GM19035 (cell line): Measurements from ENCODE around the gene SLC12A3.
A peak's percentile ranks its signal among the peaks of the same experiment; 100 is the strongest.
"Not testable (repeated sequence)": the region's sequence is repeated elsewhere in the genome, so short reads cannot be mapped to it uniquely, and the experiment has no call there.

Experiments
- ATAC-seq: cut with Tn5 transposase; IDR thresholded peaks from one replicate; pipeline ENCODE4 v1.9.1; 2021; ENCODE audit not compliant: unreplicated experiment

The SLC12A3 gene

DNA sequence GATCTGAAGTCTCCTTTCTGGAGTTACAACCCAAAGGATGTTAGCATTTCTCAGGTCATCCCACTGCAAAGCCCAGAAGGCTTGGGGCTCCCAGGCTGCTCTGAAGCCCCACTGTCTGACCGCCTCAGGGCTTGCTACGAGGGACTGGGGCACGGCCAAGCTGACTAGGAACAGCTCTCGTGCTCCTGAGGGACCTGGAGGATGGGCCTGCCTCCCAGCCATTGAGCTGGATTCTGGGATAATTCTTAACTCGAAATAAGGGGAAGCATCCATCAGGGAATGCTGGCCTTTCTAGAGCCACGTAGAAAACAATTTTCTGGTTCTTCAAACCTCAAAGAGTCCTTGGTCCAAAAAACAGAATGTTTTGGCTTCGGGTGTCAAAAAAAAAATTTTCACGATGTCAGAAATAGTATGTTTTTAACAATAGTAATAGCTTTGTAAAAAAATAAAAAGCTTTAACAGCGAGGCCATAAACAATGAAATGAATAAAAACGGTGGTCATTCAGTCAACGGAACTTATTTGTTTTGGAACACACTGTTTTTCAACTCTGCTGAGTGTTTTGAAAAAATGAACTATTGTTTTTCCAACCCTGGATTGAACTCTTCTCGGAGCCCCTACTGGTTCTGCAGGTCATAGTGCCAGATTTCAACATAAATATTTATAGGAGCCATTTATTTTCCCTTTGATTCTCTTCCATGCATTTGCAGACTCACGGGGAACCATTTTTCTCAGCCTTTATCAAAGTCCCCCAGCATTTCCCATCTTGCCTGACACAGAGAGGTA, 50.5 kb downstream of the SLC12A3 start:
- ATAC-seq, result no peak

DNA sequence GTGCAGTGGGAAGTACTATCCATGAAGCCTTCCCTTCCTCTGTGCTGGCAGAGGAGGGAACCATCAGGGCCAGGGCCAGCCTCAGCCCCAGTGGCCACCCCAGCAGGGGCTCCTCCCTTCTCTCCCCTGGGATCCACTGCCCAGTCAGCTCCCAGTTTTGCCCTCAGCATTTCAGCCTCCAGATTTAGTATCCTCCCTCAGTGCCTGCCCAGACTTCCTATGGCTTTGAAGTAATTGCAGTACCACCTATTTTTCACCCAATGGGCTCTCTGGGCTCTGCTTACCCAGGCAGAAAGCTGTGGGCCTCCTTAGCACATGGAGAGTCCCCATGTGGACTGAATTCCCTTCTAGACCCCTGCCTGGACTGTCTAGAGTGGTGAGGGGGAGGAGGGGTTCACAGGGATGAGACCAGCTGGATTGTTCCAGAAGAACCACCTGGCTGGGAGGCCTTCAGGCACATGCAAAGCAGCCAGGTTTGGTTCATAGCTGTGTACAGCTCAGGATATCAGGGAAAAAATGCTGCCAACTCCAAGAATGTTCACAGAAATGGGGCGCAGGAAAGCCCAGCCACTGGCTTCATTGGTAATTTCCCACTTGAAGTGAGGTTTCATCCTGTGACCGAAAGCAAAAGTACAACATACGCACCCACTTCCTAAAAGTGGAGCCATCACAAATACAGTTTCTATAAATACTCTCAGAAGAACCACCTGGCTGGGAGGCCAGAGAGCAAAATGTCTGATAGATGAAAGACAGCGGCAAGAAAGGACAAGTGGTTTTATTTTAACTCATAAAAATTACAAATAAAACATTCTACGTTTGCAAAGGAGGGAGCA, 51.8 kb downstream of the SLC12A3 start:
- ATAC-seq, result peak; percentile 69

DNA sequence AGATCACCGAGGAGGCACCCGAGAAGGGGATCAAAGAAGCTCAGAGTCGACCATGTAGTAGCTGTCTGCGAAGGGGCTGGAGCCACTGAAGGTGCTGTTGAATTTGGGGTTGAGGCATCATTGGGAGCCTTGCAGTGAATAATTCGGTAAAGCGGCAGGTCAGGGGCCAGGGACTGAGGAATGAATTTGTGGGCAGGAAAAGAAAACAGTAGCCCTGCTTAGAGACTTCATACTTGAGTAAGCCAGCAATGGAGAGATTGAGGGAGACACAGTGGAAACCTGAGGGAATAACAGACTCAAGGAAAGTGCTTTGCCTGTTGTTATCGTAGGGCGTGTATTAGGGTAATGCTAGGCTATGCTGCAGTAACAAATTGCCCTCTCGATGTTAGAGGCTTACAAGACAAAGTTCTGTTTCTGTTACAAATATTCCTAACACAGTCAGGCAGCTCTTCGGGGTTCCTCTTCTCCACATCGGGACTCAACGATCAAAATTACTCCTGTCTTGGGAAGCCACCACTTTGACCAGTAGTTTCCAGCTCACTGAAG, 53.5 kb downstream of the SLC12A3 start:
- no peak for ATAC-seq

DNA sequence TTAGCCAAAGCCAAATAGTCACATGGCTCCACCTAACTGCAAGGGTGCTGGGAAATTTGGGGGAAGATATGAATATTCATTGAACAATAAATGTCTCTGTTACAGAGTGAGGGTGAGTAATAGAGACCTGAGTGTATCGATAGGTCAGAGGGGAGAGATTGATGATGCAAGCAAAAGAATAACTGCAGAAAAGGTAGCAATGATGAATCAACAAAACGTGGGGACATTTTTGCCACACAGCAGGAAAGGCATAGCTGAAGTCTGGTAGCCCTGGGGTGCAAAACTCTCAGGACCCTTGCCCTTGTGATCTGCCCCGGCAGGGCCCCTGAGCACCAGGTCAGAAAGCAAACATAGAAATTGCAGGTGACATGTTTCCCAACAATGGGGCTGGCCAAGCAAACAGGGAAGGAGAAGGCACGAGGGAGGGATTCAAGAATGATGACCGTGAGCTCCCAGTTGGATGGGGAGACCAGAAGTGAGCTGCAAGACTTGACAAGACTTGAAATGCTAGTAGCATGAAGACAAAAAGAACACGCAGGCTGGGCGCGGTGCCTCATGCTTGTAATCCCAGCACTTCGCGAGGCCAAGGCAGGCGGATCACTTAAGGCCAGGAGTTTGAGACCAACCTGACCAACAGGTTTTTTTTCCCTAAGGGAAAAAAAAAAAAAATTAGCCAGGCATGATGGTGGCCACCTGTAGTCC, 54.2 kb downstream of the SLC12A3 start:
- ATAC-seq, result no peak

DNA sequence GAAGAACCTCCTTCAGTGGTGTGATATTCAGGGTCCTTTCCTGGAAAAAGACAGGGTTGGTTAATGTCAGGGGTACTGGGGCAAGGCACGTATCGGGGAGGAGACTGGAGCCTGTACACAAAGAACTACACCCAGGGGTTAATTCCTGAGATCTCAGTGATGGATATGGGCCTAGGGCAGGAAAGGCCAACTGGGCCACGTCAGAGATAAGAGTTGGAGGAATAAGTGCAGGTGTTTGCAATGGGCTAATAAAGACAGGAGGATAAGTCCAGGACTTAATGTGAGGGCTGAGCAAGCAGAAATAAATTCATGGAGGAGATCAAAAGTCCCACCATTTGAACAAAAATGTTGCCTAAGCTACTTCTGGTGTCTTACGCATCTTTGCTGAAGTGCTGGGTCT, 56.6 kb downstream of the SLC12A3 start:
- ATAC-seq, result no peak

DNA sequence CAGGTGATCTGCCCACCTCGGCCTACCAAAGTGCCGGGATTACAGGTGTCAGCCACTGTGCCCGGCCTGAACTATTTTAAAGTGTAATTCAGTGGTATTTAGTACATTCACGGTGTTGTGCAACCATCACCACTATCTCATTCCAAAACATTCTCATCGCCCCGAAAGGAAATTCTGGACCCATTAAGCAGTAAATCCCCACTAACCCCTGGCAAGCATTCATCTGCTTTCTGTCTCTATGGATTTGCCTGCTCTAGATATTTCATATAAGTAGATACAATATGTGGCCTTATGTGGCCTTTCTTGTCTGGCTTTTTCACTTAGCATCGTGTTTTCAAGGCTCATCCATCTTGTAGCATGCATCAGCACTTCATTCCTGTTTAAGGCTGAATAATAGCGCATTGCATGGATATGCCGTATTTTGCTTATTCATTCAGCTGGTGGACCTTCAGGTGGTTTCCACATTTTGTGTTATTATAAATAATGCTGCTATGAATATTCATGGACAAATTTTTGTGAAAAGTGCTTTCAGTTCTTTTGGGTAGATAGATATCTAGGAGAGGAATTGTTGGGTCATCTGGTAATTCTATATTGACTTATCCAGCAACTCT, 58.6 kb downstream of the SLC12A3 start:
- no peak for ATAC-seq

DNA sequence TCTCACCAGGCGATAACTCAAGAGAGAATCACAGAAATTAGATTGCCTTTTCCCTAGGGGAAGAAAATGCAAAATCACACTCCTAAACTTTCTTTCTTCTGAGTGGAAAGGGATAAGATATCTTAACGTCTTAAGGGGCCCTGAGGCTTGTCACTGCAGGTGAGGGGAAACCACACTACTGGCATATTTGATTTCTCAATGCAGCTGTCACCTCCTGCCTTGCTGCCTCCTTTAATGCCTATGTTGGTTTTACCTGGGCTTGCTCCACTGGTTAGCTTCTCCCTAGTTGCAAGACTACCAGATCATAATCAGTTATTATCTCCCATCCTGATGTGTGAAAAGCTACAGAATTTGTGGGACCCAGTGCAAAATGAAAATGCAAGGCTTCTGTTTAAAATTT, 62.5 kb downstream of the SLC12A3 start:
- ATAC-seq, result no peak

DNA sequence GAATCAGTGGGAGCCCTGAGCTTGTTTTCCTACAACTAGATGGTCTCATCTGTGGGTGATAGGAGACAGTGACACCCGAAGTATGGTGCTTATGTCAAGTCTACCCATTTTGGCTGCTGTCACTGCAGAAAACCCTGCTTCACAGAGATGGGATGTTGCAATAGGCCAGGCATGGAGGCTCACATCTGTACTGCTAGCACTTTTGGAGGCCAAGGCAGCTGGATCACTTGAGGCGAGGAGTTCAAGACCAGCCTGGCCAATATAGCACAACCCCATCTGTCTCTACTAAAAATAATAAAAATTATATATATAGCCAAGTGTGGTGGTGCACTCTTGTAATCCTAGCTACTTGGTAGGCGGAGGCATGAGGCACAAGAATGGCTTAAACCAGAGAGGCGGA, 64.6 kb downstream of the SLC12A3 start:
- no peak for ATAC-seq

DNA sequence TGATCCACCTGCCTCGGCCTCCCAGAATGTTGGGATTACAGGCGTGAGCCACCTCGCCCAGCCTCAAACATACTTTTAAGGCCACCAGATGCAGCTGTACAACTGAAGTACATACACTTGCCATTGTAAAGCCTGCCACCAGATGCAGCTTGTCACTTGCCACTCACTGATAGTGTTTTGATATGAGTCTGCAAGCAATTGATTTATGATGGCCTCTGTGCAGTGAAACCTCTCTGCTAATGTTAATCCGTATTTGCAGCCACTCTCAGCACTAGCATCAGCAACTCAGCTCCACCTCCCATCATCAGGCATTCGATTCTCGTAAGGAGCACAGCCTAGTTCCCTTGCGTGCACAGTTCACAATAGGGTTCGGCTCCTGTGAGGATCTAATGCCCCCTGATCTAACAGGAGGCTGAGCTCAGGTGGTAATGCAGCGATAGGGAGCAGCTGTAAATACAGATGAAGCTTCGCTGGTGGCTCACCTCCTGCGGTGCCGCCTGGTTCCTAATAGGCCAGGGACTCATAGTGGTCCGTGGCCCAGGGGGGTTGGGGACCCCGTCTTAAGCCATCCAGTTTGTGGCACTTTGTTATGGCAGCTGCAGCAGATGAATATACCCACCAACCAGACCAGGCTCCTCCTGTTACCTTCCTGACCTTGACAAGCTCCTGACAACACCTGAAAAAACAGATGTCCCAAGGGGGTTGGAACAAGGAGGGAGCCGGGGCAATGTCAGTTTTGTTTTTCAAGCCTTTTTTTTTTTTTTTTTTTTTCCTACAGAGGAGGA, 65.7 kb downstream of the SLC12A3 start:
- no peak for ATAC-seq

DNA sequence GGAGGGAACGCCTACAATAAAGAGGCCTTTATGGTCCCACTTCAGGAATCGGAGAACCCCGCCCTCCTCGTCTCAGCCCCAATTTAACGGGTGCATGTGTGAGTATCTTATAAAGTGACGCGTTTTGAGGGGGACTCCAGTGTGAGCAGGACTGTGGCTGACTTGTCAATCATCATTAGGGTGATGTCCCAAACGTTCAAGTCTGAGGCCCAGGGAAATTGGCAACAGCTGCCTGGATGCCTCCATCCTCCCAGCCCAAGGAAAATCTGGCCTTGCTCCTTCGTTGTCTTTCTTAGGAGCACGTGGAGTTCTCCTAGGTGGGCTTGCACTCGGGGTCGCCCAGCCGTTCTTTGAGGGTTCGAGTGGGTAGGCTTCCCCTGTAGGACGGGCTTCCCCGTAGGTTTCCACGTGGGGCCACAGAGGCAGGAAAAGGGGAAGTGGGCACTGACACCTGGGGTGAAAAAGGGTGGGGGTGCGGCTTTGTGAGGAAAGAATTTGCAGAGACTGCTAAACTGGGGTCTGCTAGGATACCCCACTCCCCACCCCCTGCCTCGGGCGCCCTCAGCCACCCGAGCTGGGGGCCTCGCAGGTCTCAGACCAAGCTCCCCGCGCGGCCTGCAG, 66.4 kb downstream of the SLC12A3 start:
- ATAC-seq, result peak; percentile 49

DNA sequence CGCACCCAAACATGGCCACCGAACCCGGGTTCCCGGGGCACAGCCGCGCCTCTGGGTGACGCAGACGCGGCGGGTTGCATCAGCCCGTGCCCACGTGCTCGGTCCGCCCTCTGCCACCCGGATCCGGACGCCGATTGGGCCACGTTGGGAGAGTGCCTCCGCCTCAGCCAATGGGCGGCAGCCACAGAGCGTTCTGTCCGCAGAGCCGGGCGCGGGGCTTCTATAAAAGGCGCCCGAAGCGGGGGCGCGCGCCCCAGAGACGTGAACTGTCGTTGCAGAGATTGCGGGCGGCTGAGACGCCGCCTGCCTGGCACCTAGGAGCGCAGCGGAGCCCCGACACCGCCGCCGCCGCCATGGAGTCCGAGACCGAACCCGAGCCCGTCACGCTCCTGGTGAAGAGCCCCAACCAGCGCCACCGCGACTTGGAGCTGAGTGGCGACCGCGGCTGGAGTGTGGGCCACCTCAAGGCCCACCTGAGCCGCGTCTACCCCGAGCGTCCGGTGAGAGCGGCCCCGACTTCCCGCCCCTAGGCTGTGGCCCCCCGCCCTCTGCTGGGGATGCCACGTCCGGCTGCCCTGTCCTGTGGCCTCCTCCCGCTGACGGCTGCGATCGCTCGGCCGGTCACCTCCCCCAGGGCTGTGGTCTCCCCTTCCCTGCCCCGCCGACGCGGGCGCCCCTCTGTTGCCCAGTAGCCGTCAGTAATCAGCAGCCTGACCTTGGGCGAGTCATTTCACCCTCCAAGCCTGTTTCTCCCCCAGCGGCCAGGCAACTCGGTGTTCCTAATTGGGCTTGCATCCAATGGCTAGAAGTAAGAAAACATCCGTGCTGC, 67.1 kb downstream of the SLC12A3 start, which contains the start of gene HERPUD1:
Gene HERPUD1 (plus strand): TSS at position 251 of the 829 bp plus-strand sequence. CDS start 103 bp downstream, at position 354.
- peak; percentile 87 for ATAC-seq

DNA sequence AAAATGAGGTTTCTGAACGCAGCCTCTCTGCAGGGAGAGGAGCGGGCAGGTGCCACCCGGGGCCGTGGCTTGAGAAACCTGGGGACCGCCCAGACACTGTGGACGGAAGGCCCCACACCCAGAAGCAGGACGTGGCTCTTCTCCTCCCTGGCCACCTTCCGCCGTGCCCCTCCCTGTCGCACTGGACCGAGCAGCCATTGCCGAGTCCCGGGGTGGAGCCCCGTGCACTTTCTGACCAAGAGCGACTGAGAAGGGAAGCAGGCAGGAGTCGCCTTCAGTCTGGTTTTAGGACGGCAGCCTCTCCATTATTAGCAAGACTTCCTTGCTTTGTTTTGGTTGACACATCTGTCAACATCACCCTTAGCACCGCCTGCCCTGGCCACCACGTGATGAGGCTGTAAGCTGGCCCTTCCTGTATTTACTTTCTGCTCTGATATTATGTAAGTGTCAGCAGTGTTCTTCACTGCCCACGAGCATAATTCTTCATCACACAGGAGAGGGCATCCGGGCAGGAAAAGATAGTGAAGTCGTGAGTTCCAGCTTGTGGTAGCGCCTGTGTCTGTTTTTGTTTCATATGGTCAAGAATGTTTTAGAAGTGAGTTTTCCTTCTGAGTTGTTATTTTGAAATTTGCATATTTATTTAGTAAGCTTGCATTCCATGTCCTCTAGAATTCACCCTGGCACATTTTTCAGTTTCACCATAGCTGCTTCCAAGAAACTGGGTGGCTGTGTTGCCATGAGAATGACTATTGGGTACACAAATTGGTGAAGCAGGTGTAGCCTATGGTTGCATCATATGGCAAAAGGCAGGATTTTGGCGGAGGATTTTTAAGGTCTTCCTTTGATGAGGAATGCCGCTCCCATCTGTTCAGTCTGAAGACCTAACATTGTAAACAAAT, 68.0 kb downstream of the SLC12A3 start:
- no peak for ATAC-seq

DNA sequence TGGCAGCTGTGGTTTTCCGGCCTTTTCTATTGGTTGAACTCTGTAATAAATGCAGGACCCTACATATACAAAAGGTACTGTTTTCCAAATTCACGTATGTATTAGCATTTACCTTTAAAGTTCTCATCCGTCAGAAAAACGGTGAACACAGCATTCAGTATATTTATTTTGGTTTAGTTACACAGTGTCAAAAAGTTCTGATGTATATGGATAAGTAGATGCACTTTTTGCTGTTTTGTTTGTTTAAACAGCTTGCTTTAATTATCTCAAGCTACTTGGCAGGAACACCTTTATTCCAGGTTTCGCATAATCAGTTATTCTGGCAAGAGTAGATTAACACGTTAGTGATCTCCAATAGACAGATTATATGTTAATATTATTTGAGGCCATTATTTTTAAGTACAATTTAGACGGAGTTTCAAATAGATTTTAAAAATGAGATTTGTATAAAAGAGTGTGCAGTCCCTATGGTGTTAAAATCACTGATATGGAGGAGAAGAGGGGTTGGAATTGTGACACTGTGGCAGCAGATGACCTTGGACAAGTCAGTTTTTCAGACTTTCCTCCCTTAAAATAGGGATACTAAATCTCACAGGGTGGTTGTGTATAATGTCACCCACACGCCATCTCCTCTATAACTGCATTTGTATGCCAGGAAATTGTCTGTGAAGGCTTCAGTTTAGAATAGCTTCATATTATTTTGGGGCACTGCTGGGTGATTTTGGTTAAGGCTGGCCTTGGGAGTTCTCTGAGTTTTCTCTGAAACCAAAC, 69.0 kb downstream of the SLC12A3 start:
- ATAC-seq, result no peak

DNA sequence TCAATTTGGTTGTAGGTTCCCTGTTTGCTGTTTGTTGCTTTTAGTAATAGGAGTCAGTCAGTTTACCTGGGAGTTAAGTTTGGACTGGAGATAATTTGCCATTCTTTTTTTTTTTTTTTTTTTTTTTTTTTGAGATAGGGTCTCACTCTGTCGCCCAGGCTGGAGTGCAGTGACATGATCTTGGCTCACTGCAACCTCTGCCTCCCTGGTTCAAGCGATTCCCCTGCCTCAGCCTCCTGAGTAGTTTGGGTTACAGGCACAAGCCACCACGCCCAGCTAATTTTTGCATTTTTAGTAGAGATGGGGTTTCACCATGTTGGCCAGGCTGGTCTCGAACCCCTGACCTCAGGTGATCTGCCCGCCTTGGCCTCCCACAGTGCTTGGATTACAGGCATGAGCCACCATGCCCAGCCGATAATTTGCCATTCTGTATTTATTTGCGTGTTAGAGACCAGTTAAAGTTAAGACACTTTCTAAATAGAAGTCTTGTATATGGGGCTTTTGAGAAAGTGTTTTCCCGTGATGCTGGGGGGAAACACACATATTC, 69.7 kb downstream of the SLC12A3 start:
- not testable (repeated sequence) for ATAC-seq

DNA sequence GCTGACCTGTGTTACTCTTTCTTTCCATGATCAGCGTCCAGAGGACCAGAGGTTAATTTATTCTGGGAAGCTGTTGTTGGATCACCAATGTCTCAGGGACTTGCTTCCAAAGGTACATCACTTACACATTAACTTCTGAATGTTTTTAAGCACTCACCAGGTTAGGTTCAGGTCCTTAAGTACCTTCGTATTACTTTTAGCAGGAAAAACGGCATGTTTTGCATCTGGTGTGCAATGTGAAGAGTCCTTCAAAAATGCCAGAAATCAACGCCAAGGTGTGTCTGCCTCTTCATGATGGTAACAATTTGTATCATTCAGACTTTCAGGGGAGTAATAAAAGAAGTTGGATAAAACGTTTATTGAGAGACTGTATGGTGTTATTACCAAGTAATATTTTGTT, 70.2 kb downstream of the SLC12A3 start:
- ATAC-seq, result no peak

DNA sequence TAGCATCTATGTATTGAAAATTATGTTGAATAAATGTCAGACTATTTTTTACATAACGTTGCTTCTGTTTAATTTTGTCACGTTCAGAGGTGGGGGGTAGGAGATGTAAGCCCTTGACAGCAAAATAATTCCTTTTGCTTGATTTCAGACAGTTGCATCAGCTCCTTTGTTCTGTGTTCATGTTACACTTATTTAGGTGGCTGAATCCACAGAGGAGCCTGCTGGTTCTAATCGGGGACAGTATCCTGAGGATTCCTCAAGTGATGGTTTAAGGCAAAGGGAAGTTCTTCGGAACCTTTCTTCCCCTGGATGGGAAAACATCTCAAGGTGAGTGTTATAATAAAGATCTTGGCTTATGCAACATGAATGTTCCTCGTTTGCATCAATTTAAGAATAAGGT, 71.5 kb downstream of the SLC12A3 start:
- no peak for ATAC-seq

DNA sequence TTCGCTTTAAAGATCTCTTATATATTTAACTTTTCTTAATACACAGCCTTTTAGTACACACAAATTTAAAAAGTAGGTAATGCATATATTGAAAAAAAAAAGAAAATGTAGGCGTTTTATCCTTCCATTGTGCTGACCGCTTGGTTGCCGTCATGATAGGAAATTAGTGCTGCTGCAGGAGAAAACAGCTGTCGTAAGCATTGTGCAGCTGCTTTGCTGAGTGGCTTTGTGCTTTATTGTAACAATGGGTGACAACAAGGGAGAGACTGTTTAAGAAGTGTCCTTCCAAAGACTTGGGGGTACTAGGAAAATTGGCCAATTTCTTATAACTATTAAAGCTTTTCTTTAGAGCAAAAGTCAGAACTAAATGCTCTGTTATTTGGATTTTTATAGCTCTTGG, 71.9 kb downstream of the SLC12A3 start:
- ATAC-seq, result no peak
